HCT116 (cell line): ENCODE results near the gene PEX11G. TPM values are rescaled to one million over a fixed set of nuclear protein-coding genes. Genes with fewer than 3 reads are reported as not detected.

Source experiments
- ATAC-seq: fragments of 200-7000 bp; cut with Tn5 transposase; 2 replicates; pipeline ENCODE4 v1.9.1; 2020; ENCODE audit warnings: mild to moderate bottlenecking, moderate library complexity
- BruUV-seq: library from RNA; stranded (reverse); fragments of 400-500 nt; replicated peaks from 2 replicates; lab custom pipeline; 2021; lab: Mats Ljungman, UMichigan
- CTCF ChIA-PET: fragments of 300-600 bp; sonication (Branson Sonifier 250); formaldehyde crosslinking; loops from one replicate; lab custom pipeline; 2021; ENCODE audit warnings: antibody characterized with exemption; lab: Charles Lee
- POLR2A ChIA-PET: fragments of 300-600, 350-600 bp; sonication (Branson Sonifier 250); formaldehyde crosslinking; loops from one replicate; lab custom pipeline; 2021; ENCODE audit warnings: antibody characterized with exemption; lab: Charles Lee
- RAD21 ChIA-PET, 2 experiments: fragments of 300-600 bp; sonication (Branson Sonifier 250); formaldehyde crosslinking; loops; one replicate each; lab custom pipeline; 2023; ENCODE audit warnings: low total read pairs in 2 of 2; ENCODE audit not compliant: uncharacterized antibody in 2 of 2, unreplicated experiment in 2 of 2, low non-redundant PET in 1 of 2; lab: Charles Lee
- DNase-seq: peaks from one replicate; pipeline ENCODE4 v3.0.0-alpha.2; 2010; ENCODE audit warnings: low read depth, low spot score
- H2AFZ ChIP-seq: fragments of 200-600 bp; shearing (Covaris generic), sonication (generic); 2 replicates; pipeline ENCODE4 v1.6.1; 2017; ENCODE audit warnings: low read depth, mixed run types, mixed read lengths, antibody characterized with exemption, low read length; ENCODE audit not compliant: poor library complexity, severe bottlenecking
- H3K27ac ChIP-seq: 2 replicates; pipeline ENCODE4 v1.5.1; 2012; ENCODE audit warnings: low read depth, low read length
- H3K27me3 ChIP-seq: fragments of 200-600 bp; sonication (generic); 2 replicates; pipeline ENCODE4 v1.6.1; 2016; ENCODE audit warnings: mixed run types, low read length, mixed read lengths; ENCODE audit not compliant: insufficient read depth
- H3K36me3 ChIP-seq, 2 experiments: fragments of 200-500 bp in 1 of 2; fragments of 200-600 bp in 1 of 2; sonication (Bioruptor generic) in 1 of 2; sonication (generic) in 1 of 2; 2 replicates each; pipeline versions ENCODE4 v1.5.1 to v1.6.1; 2014 to 2016; ENCODE audit warnings: low read length in 2 of 2, inconsistent platforms in 1 of 2, mixed read lengths in 1 of 2, mixed run types in 1 of 2; ENCODE audit not compliant: insufficient read depth in 2 of 2, control insufficient read depth in 1 of 2
- H3K4me1 ChIP-seq, 2 experiments: fragments of 200-600 bp in 1 of 2; sonication (generic) in 1 of 2; 2 replicates each; pipeline versions ENCODE4 v1.5.1 to v1.6.1; 2012 to 2017; ENCODE audit warnings: low read length in 2 of 2, inconsistent platforms in 1 of 2, mild to moderate bottlenecking in 1 of 2, mixed read lengths in 1 of 2, mixed run types in 1 of 2, moderate library complexity in 1 of 2; ENCODE audit not compliant: insufficient read depth in 2 of 2, control insufficient read depth in 1 of 2
- H3K4me2 ChIP-seq: fragments of 200-600 bp; sonication (generic); 2 replicates; pipeline ENCODE4 v1.6.1; 2017; ENCODE audit warnings: mixed run types, low read length, mixed read lengths
- H3K4me3 ChIP-seq, 2 experiments: fragments of 200-600 bp in 1 of 2; sonication (generic) in 1 of 2; replicated peaks in 1 of 2; 2 replicates each; pipeline ENCODE4 v1.5.1; 2011 to 2016; ENCODE audit warnings: low read length in 2 of 2, control low read depth in 1 of 2, low read depth in 1 of 2, mild to moderate bottlenecking in 1 of 2, mixed read lengths in 1 of 2, mixed run types in 1 of 2
- H3K79me2 ChIP-seq: fragments of 200-600 bp; sonication (generic); 2 replicates; pipeline ENCODE4 v1.6.1; 2017; ENCODE audit warnings: mild to moderate bottlenecking, mixed run types, low read length, moderate library complexity, mixed read lengths; ENCODE audit not compliant: insufficient read depth
- H3K9ac ChIP-seq: fragments of 200-600 bp; sonication (generic); 2 replicates; pipeline ENCODE4 v1.6.1; 2016; ENCODE audit warnings: low read length, mixed read lengths
- H3K9me2 ChIP-seq: fragments of 200-600 bp; sonication (generic), shearing (Covaris generic); 2 replicates; pipeline ENCODE4 v1.6.1; 2017; ENCODE audit warnings: mixed run types, mild to moderate bottlenecking, moderate library complexity; ENCODE audit not compliant: insufficient read depth
- H3K9me3 ChIP-seq, 2 experiments: fragments of 200-500 bp in 1 of 2; fragments of 200-600 bp in 1 of 2; sonication (Bioruptor generic) in 1 of 2; sonication (generic) in 1 of 2; 2 replicates each; pipeline ENCODE4 v1.6.1; 2014 to 2017; ENCODE audit warnings: low read length in 2 of 2, mixed read lengths in 2 of 2, inconsistent platforms in 1 of 2, low read depth in 1 of 2, mild to moderate bottlenecking in 1 of 2, mixed run types in 1 of 2, moderate library complexity in 1 of 2; ENCODE audit not compliant: control insufficient read depth in 1 of 2, insufficient read depth in 1 of 2
- H4K20me1 ChIP-seq: fragments of 200-600 bp; sonication (generic), shearing (Covaris generic); 2 replicates; pipeline ENCODE4 v1.6.1; 2017; ENCODE audit warnings: mixed run types, mild to moderate bottlenecking, moderate library complexity; ENCODE audit not compliant: insufficient read depth
- CEBPB ChIP-seq: IDR thresholded peaks from 2 replicates; pipeline ENCODE4 v1.6.1; 2012; ENCODE audit warnings: low read depth
- ELF1 ChIP-seq: IDR thresholded peaks from 2 replicates; pipeline ENCODE4 v1.6.1; 2012; ENCODE audit warnings: low read depth, borderline replicate concordance
- EZH2phosphoT487 ChIP-seq: fragments of 200-600 bp; IDR thresholded peaks from 2 replicates; pipeline ENCODE4 v1.6.1; 2018; ENCODE audit warnings: antibody characterized with exemption, borderline replicate concordance
- FOSL1 ChIP-seq: IDR thresholded peaks from 2 replicates; pipeline ENCODE4 v1.6.1; 2012; ENCODE audit warnings: low read depth
- JUND ChIP-seq: IDR thresholded peaks from 2 replicates; pipeline ENCODE4 v1.6.1; 2012
- POLR2A ChIP-seq: IDR thresholded peaks from 2 replicates; pipeline ENCODE4 v1.7.0; 2011; ENCODE audit warnings: borderline replicate concordance; ENCODE audit not compliant: insufficient read depth, insufficient read length; ENCODE audit errors: extremely low read depth
- POLR2AphosphoS5 ChIP-seq: IDR thresholded peaks from 2 replicates; pipeline ENCODE4 v1.6.1; 2011; ENCODE audit warnings: mild to moderate bottlenecking, low read depth, low read length, moderate library complexity
- SP1 ChIP-seq: IDR thresholded peaks from 2 replicates; pipeline ENCODE4 v1.6.1; 2012; ENCODE audit warnings: low read depth
- YY1 ChIP-seq: IDR thresholded peaks from 2 replicates; pipeline ENCODE4 v1.6.1; 2011; ENCODE audit warnings: low read length, low read depth, moderate library complexity, mild to moderate bottlenecking; ENCODE audit not compliant: insufficient replicate concordance; ENCODE audit errors: extremely low read depth
- ZNF274 ChIP-seq: fragments of 200-500 bp; sonication (Bioruptor generic); IDR thresholded peaks from 2 replicates; pipeline ENCODE4 v1.6.1; 2014; ENCODE audit warnings: mild to moderate bottlenecking, low read depth, low read length, inconsistent platforms
- intact Hi-C: fragments of 100-400 bp; cut with micrococcal nuclease; formaldehyde crosslinking; loops from 2 replicates; pipeline ENCODE4 v1.10.0; 2022
- total RNA-seq: library from RNA; stranded (reverse); gene quantifications from one replicate; pipeline ENCODE4 v1.2.1, GENCODE V29; 2021; ENCODE audit not compliant: unreplicated experiment
- TF ChIP-seq, protein P1 (sequence below): IDR thresholded peaks from 2 replicates; pipeline ENCODE4 v1.6.1; 2012; ENCODE audit warnings: low read depth

PEX11G gene
- total RNA-seq, 1 experiment from 2014 or later, result 6.4 TPM

DNA sequence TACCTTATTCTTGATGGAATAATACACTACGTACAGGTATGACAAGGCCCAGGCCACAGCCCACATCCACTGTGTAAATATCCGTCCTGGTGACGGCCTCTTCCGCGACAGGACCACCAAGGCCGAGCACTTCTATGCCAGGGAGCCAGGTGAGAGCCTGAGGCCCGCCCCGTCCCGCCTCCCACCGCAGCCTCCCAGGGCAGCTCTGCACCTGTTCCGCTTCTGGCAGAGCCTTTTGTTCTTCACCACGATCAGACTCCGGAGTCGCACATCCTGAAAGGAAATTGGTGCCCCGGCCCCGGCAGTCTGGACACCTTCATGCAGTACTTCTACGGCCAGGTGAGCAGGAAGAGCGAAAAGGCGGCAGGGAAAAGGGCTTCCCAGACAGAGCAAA, 16.4 kb upstream of the PEX11G start:
- peak overlapping the region; percentile 62 for H3K27ac ChIP-seq

More for the DNA sequence above, 16.4 kb upstream of the PEX11G start:
- ChIA-PET RAD21 (no interaction called here), CTCF (no interaction called here), POLR2A (interaction anchor here (0.7 to 2.1 kb wide), 4 partner anchors 10 to 415 kb away, joined by 4 to 9 read pairs (median 6); partner anchors contain the start of genes MCOLN1, SNAPC2 and ZNF358)
- TF ChIP-seq JUND (no peak), ZNF274 (no peak), CEBPB (no peak), EZH2phosphoT487 (no peak), POLR2AphosphoS5 (no peak), POLR2A (no peak), YY1 (no peak), ELF1 (no peak), SP1 (no peak), FOSL1 (no peak)
- TF ChIP-seq, protein P1, sequence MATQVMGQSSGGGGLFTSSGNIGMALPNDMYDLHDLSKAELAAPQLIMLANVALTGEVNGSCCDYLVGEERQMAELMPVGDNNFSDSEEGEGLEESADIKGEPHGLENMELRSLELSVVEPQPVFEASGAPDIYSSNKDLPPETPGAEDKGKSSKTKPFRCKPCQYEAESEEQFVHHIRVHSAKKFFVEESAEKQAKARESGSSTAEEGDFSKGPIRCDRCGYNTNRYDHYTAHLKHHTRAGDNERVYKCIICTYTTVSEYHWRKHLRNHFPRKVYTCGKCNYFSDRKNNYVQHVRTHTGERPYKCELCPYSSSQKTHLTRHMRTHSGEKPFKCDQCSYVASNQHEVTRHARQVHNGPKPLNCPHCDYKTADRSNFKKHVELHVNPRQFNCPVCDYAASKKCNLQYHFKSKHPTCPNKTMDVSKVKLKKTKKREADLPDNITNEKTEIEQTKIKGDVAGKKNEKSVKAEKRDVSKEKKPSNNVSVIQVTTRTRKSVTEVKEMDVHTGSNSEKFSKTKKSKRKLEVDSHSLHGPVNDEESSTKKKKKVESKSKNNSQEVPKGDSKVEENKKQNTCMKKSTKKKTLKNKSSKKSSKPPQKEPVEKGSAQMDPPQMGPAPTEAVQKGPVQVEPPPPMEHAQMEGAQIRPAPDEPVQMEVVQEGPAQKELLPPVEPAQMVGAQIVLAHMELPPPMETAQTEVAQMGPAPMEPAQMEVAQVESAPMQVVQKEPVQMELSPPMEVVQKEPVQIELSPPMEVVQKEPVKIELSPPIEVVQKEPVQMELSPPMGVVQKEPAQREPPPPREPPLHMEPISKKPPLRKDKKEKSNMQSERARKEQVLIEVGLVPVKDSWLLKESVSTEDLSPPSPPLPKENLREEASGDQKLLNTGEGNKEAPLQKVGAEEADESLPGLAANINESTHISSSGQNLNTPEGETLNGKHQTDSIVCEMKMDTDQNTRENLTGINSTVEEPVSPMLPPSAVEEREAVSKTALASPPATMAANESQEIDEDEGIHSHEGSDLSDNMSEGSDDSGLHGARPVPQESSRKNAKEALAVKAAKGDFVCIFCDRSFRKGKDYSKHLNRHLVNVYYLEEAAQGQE, result no peak
- Histone ChIP-seq H3K27me3 (no peaks in the 10 kb centered on the region), H3K4me2 (peak overlapping the region; percentile 91), H4K20me1 (no peaks in the 10 kb centered on the region), H3K9me2 (no peaks in the 10 kb centered on the region), H3K4me3 (peak overlapping the region; percentile 55 to 63), H3K79me2 (no peaks in the 10 kb centered on the region), H3K4me1 (peaks cover 26 to 48% of the 10 kb centered on the region in 2 experiments), H3K9me3 (no peaks in the 10 kb centered on the region), H3K36me3 (no peaks in the 10 kb centered on the region), H2AFZ (no peak overlapping the region), H3K9ac (peak overlapping the region; percentile 68)
- ATAC-seq, result no peak
- no peak for DNase-seq
- BruUV-seq, result no TSS peak
- intact Hi-C loops, result no loop called here
